Neural cell (in vitro differentiated cells): ENCODE data around the gene TOB1. TPM values are rescaled to one million over a fixed set of nuclear protein-coding genes. Genes with fewer than 3 reads are reported as not detected.

Experiments used
- H2AFZ ChIP-seq: fragments of 200-600, 300-800 bp; sonication (generic), shearing (Covaris generic); 2 replicates; pipeline ENCODE4 v1.6.0; 2014; ENCODE audit warnings: low read depth, mild to moderate bottlenecking, antibody characterized with exemption, low read length, moderate library complexity
- H3F3A ChIP-seq: fragments of 200-600 bp; shearing (Covaris generic); 2 replicates; pipeline ENCODE4 v1.6.1; 2016; ENCODE audit warnings: mild to moderate bottlenecking, moderate library complexity, mixed read lengths, antibody characterized with exemption, low read length; ENCODE audit not compliant: insufficient read depth, poor library complexity, severe bottlenecking
- H3K27ac ChIP-seq: fragments of 200-600, 300-800 bp; sonication (generic), shearing (Covaris generic); 2 replicates; pipeline ENCODE4 v1.5.1; 2014; ENCODE audit warnings: mild to moderate bottlenecking, low read length, moderate library complexity
- H3K27me3 ChIP-seq: fragments of 300-800, 200-600 bp; sonication (generic), shearing (Covaris generic); 2 replicates; pipeline ENCODE4 v1.6.0; 2014; ENCODE audit warnings: mild to moderate bottlenecking, low read depth, low read length, moderate library complexity; ENCODE audit not compliant: insufficient read depth
- H3K36me3 ChIP-seq: fragments of 300-800, 200-600 bp; sonication (generic), shearing (Covaris generic); 2 replicates; pipeline ENCODE4 v1.5.1; 2014; ENCODE audit warnings: mild to moderate bottlenecking, antibody characterized with exemption, low read length, moderate library complexity; ENCODE audit not compliant: insufficient read depth
- H3K4me2 ChIP-seq: fragments of 300-800, 200-600 bp; sonication (generic), shearing (Covaris generic); 2 replicates; pipeline ENCODE4 v1.6.0; 2014; ENCODE audit warnings: mild to moderate bottlenecking, low read length
- H3K4me3 ChIP-seq: fragments of 300-800, 200-600 bp; sonication (generic), shearing (Covaris generic); 2 replicates; pipeline ENCODE4 v1.5.1; 2014; ENCODE audit warnings: mild to moderate bottlenecking, low read length, moderate library complexity
- H3K79me2 ChIP-seq: fragments of 200-600 bp; shearing (Covaris generic); replicated peaks from 2 replicates; pipeline ENCODE4 v1.6.0; 2014; ENCODE audit warnings: mild to moderate bottlenecking, low read length, moderate library complexity; ENCODE audit not compliant: insufficient read depth
- H3K9ac ChIP-seq: fragments of 300-800, 200-600 bp; sonication (generic), shearing (Covaris generic); 2 replicates; pipeline ENCODE4 v1.6.1; 2016; ENCODE audit warnings: mild to moderate bottlenecking, low read length, mixed read lengths
- H3K9me2 ChIP-seq: fragments of 200-600 bp; shearing (Covaris generic); 2 replicates; pipeline ENCODE4 v1.6.1; 2016; ENCODE audit warnings: mild to moderate bottlenecking, low read length, mixed read lengths; ENCODE audit not compliant: insufficient read depth
- H3K9me3 ChIP-seq: fragments of 200-600, 300-800 bp; sonication (generic), shearing (Covaris generic); 2 replicates; pipeline ENCODE4 v1.6.1; 2016; ENCODE audit warnings: mild to moderate bottlenecking, mixed run types, low read length, moderate library complexity, mixed read lengths
- H4K20me1 ChIP-seq: fragments of 200-600 bp; shearing (Covaris generic); 2 replicates; pipeline ENCODE4 v1.6.1; 2016; ENCODE audit warnings: mild to moderate bottlenecking, mixed run types; ENCODE audit not compliant: insufficient read depth
- EP300 ChIP-seq: fragments of 450-650 bp; conservative IDR thresholded peaks from 2 replicates; pipeline ENCODE4 v1.6.1; 2014; ENCODE audit warnings: antibody characterized with exemption, mild to moderate bottlenecking, moderate library complexity; ENCODE audit not compliant: poor library complexity, severe bottlenecking
- EZH2 ChIP-seq: fragments of 200-600, 300-800 bp; shearing (Covaris generic), sonication (generic); IDR thresholded peaks from 2 replicates; pipeline ENCODE4 v1.6.1; 2014; ENCODE audit warnings: antibody characterized with exemption, low read length, borderline replicate concordance, mild to moderate bottlenecking; ENCODE audit not compliant: insufficient read depth, poor library complexity, severe bottlenecking
- MXI1 ChIP-seq: fragments of 450-650 bp; conservative IDR thresholded peaks from 2 replicates; pipeline ENCODE4 v1.6.1; 2014; ENCODE audit warnings: antibody characterized with exemption, mild to moderate bottlenecking; ENCODE audit not compliant: poor library complexity, severe bottlenecking
- POLR2AphosphoS5 ChIP-seq: IDR thresholded peaks from 2 replicates; pipeline ENCODE4 v1.6.1; 2012
- RAD21 ChIP-seq: fragments of 450-650 bp; conservative IDR thresholded peaks from 2 replicates; pipeline ENCODE4 v1.6.1; 2014; ENCODE audit warnings: antibody characterized with exemption, mild to moderate bottlenecking, moderate library complexity
- SMC3 ChIP-seq: fragments of 450-650 bp; conservative IDR thresholded peaks from 2 replicates; pipeline ENCODE4 v1.6.1; 2014; ENCODE audit warnings: antibody characterized with exemption, mild to moderate bottlenecking, moderate library complexity; ENCODE audit not compliant: poor library complexity
- TAF1 ChIP-seq: IDR thresholded peaks from 2 replicates; pipeline ENCODE4 v1.6.1; 2012; ENCODE audit warnings: low read depth
- polyA plus RNA-seq: library from polyadenylated mRNA; depleted of rRNA; stranded (reverse); fragments of >200 nt; gene quantifications from 2 replicates; pipeline ENCODE4 v1.2.3, GENCODE V29; 2014
- TF ChIP-seq, protein P1 (sequence below): fragments of 450-650 bp; IDR thresholded peaks from 2 replicates; pipeline ENCODE4 v1.5.1; 2014; ENCODE audit warnings: antibody characterized with exemption, mild to moderate bottlenecking, moderate library complexity; ENCODE audit not compliant: poor library complexity, severe bottlenecking
- TF ChIP-seq, protein P2 (sequence below): IDR thresholded peaks from 2 replicates; pipeline ENCODE4 v1.6.1; 2012; ENCODE audit warnings: borderline replicate concordance

TOB1 gene
- polyA plus RNA-seq, 1 donor from 2014 or later = 8.9 TPM

DNA sequence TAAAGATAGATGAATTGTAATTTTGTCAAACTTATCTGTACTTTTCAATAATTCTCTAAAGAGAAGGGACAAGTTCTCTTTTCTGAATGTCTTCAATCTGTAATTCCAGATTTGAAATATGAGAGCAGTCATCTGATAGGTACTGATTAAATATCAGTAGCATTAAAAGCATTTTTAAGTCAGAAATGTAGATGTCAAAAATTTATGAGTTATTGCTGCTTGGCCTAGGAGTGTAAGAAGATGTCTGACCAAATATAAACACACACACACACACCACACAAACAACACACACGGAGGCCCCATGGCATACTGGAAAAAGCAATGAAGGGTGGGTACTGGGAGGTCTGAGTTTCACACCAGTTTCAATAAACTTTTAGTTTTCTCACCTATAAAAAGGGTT lies 2.4 kb upstream of the TOB1 start:
- Histone ChIP-seq H2AFZ (no peak overlapping the region), H3K9ac (peak overlapping the region; percentile 100), H3F3A (no peaks in the 10 kb centered on the region), H3K4me3 (peak overlapping the region; percentile 70), H3K27me3 (no peaks in the 10 kb centered on the region), H3K9me2 (no peaks in the 10 kb centered on the region), H3K4me2 (peak overlapping the region; percentile 74), H4K20me1 (no peaks in the 10 kb centered on the region), H3K36me3 (no peaks in the 10 kb centered on the region), H3K27ac (peak overlapping the region; percentile 100), H3K9me3 (no peaks in the 10 kb centered on the region), H3K79me2 (peaks cover 39% of the 10 kb centered on the region)
- TF ChIP-seq, protein P1, sequence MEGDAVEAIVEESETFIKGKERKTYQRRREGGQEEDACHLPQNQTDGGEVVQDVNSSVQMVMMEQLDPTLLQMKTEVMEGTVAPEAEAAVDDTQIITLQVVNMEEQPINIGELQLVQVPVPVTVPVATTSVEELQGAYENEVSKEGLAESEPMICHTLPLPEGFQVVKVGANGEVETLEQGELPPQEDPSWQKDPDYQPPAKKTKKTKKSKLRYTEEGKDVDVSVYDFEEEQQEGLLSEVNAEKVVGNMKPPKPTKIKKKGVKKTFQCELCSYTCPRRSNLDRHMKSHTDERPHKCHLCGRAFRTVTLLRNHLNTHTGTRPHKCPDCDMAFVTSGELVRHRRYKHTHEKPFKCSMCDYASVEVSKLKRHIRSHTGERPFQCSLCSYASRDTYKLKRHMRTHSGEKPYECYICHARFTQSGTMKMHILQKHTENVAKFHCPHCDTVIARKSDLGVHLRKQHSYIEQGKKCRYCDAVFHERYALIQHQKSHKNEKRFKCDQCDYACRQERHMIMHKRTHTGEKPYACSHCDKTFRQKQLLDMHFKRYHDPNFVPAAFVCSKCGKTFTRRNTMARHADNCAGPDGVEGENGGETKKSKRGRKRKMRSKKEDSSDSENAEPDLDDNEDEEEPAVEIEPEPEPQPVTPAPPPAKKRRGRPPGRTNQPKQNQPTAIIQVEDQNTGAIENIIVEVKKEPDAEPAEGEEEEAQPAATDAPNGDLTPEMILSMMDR = no peak
- TF ChIP-seq, protein P2, sequence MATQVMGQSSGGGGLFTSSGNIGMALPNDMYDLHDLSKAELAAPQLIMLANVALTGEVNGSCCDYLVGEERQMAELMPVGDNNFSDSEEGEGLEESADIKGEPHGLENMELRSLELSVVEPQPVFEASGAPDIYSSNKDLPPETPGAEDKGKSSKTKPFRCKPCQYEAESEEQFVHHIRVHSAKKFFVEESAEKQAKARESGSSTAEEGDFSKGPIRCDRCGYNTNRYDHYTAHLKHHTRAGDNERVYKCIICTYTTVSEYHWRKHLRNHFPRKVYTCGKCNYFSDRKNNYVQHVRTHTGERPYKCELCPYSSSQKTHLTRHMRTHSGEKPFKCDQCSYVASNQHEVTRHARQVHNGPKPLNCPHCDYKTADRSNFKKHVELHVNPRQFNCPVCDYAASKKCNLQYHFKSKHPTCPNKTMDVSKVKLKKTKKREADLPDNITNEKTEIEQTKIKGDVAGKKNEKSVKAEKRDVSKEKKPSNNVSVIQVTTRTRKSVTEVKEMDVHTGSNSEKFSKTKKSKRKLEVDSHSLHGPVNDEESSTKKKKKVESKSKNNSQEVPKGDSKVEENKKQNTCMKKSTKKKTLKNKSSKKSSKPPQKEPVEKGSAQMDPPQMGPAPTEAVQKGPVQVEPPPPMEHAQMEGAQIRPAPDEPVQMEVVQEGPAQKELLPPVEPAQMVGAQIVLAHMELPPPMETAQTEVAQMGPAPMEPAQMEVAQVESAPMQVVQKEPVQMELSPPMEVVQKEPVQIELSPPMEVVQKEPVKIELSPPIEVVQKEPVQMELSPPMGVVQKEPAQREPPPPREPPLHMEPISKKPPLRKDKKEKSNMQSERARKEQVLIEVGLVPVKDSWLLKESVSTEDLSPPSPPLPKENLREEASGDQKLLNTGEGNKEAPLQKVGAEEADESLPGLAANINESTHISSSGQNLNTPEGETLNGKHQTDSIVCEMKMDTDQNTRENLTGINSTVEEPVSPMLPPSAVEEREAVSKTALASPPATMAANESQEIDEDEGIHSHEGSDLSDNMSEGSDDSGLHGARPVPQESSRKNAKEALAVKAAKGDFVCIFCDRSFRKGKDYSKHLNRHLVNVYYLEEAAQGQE = no peak
- TF ChIP-seq MXI1 (no peak), TAF1 (no peak), EZH2 (no peak), EP300 (no peak), POLR2AphosphoS5 (no peak), RAD21 (no peak), SMC3 (no peak)

DNA sequence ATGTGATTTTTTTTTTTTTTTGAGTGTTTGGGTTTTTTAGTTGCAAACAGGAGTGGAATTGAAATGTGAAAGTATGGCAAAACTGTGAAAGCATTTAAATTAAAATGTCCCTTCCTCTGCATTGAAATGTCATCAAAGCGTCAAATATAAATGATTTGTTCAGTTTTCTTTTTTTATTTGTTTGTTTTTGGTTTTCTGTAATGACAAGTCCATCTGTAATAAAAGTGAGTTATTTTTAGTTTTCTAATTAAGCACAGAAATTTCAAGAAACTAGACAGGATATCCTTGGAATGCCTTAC lies 1.9 kb upstream of the TOB1 start:
- Histone ChIP-seq H3K4me2 (peak overlapping the region; percentile 74), H3K9me3 (no peaks in the 10 kb centered on the region), H4K20me1 (no peaks in the 10 kb centered on the region), H3K4me3 (peak overlapping the region; percentile 70), H3K27ac (peak overlapping the region; percentile 100), H3K9ac (peak overlapping the region; percentile 100), H3F3A (no peaks in the 10 kb centered on the region), H3K9me2 (no peaks in the 10 kb centered on the region), H3K27me3 (no peaks in the 10 kb centered on the region), H3K79me2 (peaks cover 44% of the 10 kb centered on the region), H2AFZ (no peak overlapping the region), H3K36me3 (no peaks in the 10 kb centered on the region)
- TF ChIP-seq EZH2 = no peak
- TF ChIP-seq POLR2AphosphoS5 = no peak
- no peak for TF ChIP-seq SMC3
- TF ChIP-seq EP300 = no peak
- TF ChIP-seq, protein P2 = no peak
- TF ChIP-seq TAF1 = no peak
- no peak for TF ChIP-seq MXI1
- TF ChIP-seq RAD21 = no peak
- TF ChIP-seq, protein P1 = no peak
